ENCODE data around the gene PLCL2. TPM values are rescaled to one million over a fixed set of nuclear protein-coding genes. Genes with fewer than 3 reads are reported as not detected.

The PLCL2 gene
- total RNA-seq, 2 donors from 2014 or later: 29.3 to 38.6 TPM

DNA sequence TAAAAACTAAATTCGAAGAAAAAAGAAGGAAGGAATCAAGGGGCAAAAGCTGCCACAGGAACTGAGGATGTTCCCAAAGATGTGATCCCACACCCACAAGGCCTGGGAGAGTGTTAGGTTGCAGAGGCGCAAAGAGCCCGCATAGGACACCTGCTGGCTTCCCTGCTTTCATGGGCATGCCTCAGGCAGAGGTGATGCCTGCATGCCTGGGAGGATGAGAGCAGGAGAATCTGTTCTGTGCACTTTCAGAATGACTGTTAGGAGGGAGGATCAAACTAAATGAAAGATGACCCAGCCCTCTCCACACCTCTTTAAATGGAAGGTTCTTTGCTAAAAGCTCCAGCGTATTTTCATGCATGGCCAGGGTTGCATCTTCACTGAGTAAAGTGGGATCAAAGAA lies 162.4 kb downstream of the PLCL2 start:
- no peak for DNase-seq
- intact Hi-C loops (cut with DNase I): loop anchor here in 1 of 2 donors (10.0 kb wide), 1 partner anchor 188 kb away; no protein-coding TSS in a partner anchor
- no peak for ATAC-seq

GRCh38 chr3:17047894-17048293 lies 163.1 kb downstream of the PLCL2 start:
- intact Hi-C loops (cut with DNase I): loop anchor here in 1 of 2 donors (10.0 kb wide), 1 partner anchor 187 kb away; no protein-coding TSS in a partner anchor
- no peak for ATAC-seq
- no peak for DNase-seq

GRCh38 chr3:17050071-17050470 lies 165.3 kb downstream of the PLCL2 start:
- intact Hi-C loops (cut with DNase I): no loop called here
- ATAC-seq (no peak), DNase-seq (no peak)

DNA sequence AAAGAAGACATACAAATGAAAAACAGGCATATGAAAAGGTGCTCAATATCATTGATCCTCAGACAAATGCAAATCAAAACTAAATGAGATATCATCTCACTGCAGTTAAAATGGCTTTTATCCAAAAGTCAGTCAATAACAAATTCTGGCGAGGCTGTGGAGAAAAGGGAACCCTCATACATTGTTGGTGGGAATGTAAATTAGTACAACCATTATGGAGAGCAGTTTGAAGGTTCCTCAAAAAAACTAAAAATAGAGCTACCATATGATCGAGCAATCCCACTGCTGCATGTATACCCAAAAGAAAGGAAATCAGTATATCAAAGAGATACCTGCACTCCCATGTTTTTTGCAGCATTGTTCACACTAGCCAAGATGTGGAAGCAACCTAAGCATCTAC lies 165.8 kb downstream of the PLCL2 start:
- ATAC-seq (no peak), DNase-seq (no peak)
- intact Hi-C loops (cut with DNase I): no loop called here

DNA sequence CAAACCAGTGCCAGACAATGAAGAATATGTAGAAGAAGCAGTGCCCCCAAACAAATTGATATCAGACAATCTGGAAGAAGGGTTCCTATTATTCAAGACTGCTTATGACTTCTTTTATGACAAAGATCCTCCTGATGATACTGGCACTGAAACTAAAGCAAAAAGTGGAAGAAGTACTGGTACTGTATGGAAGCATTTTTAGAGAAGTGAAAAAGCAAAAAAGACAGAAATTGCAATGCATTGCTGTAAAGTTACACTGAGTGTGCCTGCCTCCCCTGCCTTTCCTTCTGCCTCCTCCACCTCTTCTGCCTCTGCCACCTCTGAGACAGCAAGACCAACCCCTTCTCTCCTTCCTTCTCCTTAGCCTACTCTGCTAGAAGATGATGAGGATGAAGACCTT lies 167.6 kb downstream of the PLCL2 start:
- intact Hi-C loops (cut with DNase I): no loop called here
- no peak for DNase-seq
- peak in 1 of 2 donors; percentile 40 for ATAC-seq

- ATAC-seq: no peak
- intact Hi-C loops (cut with DNase I): no loop called here
- no peak for DNase-seq
These were observed 169.7 kb downstream of the PLCL2 start for GRCh38 chr3:17054301-17054981.

DNA sequence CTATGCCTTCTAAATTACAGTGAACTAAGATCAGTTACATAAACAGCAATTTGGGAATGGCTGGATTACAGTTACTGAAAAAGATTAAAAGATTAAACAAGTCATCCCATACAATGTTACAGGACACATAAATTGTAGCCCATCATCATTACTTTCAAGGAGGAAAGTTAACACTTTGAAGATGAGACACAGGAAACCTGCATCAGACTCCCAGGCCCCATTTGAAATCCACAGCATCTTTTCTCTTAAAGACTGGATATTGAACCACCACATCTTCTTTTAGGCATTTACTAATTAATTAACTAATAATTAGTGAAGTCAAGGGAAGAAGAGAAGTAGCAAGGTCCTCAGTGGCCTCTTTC lies 170.2 kb downstream of the PLCL2 start:
- DNase-seq: no peak
- intact Hi-C loops (cut with DNase I): no loop called here
- ATAC-seq: no peak

DNA sequence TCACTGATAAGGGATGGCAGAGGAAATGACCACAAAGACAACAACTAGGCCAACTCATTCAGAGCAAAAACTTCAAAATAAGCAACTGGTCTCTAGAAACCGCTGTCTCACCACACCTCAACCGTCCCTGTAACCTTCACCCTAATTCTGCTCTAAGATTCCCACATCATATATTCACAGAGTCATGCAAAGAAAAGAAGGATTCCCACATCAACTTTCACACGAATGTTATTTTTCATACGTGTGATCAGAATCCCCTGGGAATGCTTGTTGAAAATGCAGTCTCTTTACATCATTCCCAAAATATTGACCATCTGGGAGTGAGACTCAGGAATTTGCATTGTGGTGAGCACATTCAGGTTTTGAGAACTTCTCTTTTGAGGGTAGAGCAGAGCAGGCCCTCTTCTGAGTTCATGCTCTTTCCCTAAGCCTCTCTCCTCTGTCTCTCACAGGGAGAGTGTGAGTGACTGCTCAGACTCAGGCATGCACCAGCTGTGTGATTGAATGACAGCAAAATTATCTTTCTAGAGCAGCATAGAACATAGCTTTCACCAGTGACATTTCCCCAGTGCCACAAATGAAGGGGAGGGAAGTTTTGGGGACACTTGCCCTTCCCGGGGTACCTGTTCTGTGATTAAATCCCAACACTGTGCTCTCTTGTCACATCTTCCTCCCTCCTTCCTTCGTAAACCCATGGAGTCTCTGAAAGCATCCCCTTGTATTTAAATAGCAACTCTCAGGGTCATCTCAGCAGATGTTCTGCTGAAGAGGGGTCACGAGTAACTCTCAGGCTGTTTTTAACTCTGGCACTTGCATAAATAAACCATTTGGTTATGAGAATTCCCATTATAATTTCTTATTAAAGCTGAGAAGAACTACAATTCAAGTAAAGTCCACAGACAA lies 170.9 kb downstream of the PLCL2 start:
- no peak for DNase-seq
- intact Hi-C loops (cut with DNase I): no loop called here
- peak; percentile 45 to 54 for ATAC-seq

GRCh38 chr3:17057321-17057720 lies 172.6 kb downstream of the PLCL2 start:
- ATAC-seq (no peak), DNase-seq (no peak)
- intact Hi-C loops (cut with DNase I): no loop called here

- ATAC-seq (no peak), DNase-seq (no peak)
- intact Hi-C loops (cut with DNase I): loop anchor here in 1 of 2 donors (10.0 kb wide), 1 partner anchor 145 kb away; no protein-coding TSS in a partner anchor
These were observed 175.3 kb downstream of the PLCL2 start for GRCh38 chr3:17059989-17060550.

GRCh38 chr3:17061005-17061404 lies 176.2 kb downstream of the PLCL2 start:
- intact Hi-C loops (cut with DNase I): loop anchor here in 1 of 2 donors (10.0 kb wide), 1 partner anchor 144 kb away; no protein-coding TSS in a partner anchor
- DNase-seq (no peak), ATAC-seq (no peak)

DNA sequence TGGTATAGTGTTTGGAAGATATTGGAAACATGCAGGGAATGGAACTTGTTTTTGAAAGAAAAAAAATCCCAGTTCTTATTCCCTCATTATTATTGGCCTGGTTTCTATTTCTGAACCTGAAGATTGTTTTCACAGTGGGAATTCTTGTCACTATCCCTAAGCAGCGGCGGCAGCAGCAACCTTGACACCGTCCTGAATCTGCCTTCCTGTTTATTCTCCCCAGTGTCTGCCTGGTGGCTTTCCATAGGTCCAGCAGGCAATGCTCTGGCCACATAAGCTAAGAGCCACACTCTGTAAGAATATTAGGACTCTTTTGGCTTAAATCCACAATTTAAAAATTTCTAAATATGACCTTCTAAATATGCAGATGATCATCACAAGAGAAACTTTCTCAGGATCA lies 178.0 kb downstream of the PLCL2 start:
- ATAC-seq (no peak), DNase-seq (no peak)

DNA sequence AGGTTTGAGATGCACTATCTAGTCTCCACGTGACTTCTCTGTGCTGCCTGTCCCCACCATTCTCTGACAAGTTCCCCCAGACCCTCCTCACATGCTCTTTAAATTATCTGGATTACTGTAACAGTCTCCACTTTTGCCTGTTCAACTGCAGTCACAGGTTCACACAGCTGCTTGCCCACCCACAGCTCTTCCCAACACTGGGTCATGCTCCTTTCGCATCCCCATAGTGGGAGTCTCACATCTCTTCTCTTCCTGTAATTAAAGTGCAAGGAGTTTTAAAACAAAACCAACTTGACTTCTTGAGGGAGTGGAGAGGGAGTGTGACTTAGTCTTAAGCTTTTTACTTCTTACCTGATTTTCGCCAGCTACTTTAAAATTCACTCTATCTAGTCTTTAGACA lies 178.8 kb downstream of the PLCL2 start:
- ATAC-seq: no peak
- DNase-seq: no peak
- intact Hi-C loops (cut with DNase I): loop anchor here in 1 of 2 donors (10.0 kb wide), 1 partner anchor 141 kb away; no protein-coding TSS in a partner anchor

More for the DNA sequence above, 178.0 kb downstream of the PLCL2 start:
- intact Hi-C loops (cut with DNase I): loop anchor here in 1 of 2 donors (10.0 kb wide), 1 partner anchor 142 kb away; no protein-coding TSS in a partner anchor

GRCh38 chr3:17065315-17065714 lies 180.6 kb downstream of the PLCL2 start:
- no peak for DNase-seq
- intact Hi-C loops (cut with DNase I): loop anchor here in 1 of 2 donors (10.0 kb wide), 1 partner anchor 139 kb away; no protein-coding TSS in a partner anchor
- no peak for ATAC-seq

DNA sequence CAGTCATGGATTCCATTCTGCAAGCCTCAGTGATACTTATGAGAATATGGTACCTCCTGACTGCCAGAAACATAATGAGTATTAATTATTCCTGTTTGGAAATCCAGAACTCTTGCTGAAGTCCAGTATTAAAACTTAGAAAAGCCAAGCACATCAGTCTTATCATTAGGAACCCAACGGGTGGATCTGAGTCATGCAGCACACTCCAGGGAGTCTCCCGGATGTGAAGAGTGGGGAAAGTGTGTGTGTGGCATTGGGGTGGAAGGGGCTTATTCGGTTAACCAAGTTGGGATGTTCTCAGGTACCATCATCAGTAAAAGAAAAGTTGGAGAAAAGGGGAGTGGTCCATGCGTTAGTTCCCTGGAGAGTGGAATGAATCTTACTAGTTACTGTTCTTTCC lies 181.1 kb downstream of the PLCL2 start:
- ATAC-seq (no peak), DNase-seq (no peak)
- intact Hi-C loops (cut with DNase I): loop anchor here in 1 of 2 donors (10.0 kb wide), 1 partner anchor 139 kb away; no protein-coding TSS in a partner anchor

- DNase-seq (no peak), ATAC-seq (no peak)
- intact Hi-C loops (cut with DNase I): loop anchor here in 1 of 2 donors (10.0 kb wide), 1 partner anchor 135 kb away; no protein-coding TSS in a partner anchor
These were observed 185.0 kb downstream of the PLCL2 start for GRCh38 chr3:17069754-17070153.

- peak; percentile 34 for DNase-seq
- intact Hi-C loops (cut with DNase I): no loop called here
- peak; percentile 47 to 52 for ATAC-seq
These were observed 185.6 kb downstream of the PLCL2 start for GRCh38 chr3:17070161-17070959.

- intact Hi-C loops (cut with DNase I): no loop called here
- ATAC-seq: no peak
These were observed 189.8 kb downstream of the PLCL2 start for GRCh38 chr3:17074559-17074958.

DNA sequence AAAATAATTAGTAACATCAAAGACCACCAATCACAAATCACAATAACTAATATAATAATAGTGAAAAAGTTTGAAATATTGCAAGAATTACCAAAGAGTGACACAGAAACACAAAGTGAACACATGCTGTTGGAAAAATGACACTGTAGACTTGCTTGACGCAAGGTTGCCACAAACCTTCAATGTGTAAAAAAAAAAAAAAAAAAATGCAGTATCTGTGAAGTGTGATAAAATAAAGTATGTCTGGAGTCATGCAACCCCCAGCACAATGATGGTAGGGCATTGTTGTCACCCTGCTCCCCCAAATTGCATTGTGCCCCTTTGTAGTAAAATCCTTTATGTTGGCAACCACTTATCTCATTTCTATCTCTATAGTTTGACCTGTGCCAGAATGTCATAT lies 190.6 kb downstream of the PLCL2 start:
- intact Hi-C loops (cut with DNase I): no loop called here
- DNase-seq (no peak), ATAC-seq (no peak)

More at GRCh38 chr3:17074559-17074958, 189.8 kb downstream of the PLCL2 start:
- DNase-seq: no peak
